ENCODE results near the gene PGBD1.
"Not testable (repeated sequence)": the region's sequence is repeated elsewhere in the genome, so short reads cannot be mapped to it uniquely, and the experiment has no call there.

PGBD1 gene

DNA sequence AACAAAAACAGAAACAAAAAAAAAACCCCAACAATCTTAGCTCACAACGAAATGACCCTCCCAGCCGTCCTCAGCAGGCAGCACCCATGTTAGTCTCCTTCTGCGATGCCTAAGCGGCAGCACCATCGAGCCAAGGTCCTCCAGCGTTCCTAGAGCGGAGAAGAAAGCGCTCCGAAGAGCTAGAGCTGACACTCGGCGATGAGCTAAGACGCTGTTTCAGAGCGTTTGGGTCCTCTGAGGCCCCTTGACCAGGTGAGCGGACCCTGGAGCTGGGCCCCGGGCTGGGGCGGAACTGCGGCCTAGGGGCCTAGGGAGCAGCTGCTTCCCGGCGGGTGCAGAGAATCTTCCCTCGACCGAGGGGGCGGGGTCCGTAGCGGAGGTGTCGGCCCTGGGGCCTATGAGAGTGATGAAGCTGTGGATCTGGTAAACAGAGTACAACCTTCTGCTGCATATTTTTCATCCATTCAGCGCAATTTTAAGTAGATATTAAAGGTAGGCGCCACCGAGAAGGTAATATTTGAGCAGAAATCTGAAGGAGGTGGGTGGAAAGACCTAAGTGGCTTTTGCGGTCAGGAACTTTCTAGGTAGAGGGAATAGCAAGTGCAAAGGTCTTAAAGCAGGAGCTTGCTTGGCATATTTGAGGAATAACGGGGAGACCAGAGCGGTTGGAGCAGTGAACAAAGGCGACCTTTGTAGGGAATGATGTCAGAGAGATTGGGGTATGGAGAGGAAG, 14.2 kb upstream of the PGBD1 start, which contains the start of gene ZSCAN26:
Gene ZSCAN26, plus strand, starts transcription at position 182 of the 733 bp plus-strand sequence. CDS start 4,777 bp downstream, outside the sequence.
- DNase-seq, result peak in 55 of 56 donors; percentile 27 to 90 (median 75)

- DNase-seq, result no peak
Measured at GRCh38 chr6:28267695-28268059, 13.7 kb upstream of the PGBD1 start.

- no peak for DNase-seq
Measured at GRCh38 chr6:28269492-28269891, 11.9 kb upstream of the PGBD1 start.

DNA sequence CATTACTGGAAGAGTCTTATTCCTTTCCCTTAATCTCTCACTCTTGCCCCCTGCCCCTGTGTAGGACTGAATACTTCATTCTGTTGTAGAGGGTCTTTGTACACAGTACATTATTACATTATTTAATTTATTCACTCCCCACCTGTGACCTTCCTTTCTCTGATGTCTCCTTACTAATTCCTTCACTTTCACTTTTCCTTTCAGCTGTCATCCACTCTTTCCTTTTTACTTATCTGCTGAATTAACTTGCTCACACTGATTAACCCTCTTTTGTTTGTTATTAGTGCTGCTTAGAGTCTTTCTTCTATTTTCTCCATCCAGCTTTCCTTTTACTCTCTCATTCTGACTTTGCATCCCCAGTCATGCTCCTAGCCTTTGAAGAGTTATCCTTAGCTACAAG, 6.5 kb upstream of the PGBD1 start:
- DNase-seq, result no peak

GRCh38 chr6:28277746-28278145, 3.6 kb upstream of the PGBD1 start:
- no peak for DNase-seq

GRCh38 chr6:28280595-28281287, 631 bp upstream of the PGBD1 start:
- no peak for DNase-seq

- DNase-seq, result no peak
Measured at GRCh38 chr6:28282926-28283325, 1.6 kb downstream of the PGBD1 start.

DNA sequence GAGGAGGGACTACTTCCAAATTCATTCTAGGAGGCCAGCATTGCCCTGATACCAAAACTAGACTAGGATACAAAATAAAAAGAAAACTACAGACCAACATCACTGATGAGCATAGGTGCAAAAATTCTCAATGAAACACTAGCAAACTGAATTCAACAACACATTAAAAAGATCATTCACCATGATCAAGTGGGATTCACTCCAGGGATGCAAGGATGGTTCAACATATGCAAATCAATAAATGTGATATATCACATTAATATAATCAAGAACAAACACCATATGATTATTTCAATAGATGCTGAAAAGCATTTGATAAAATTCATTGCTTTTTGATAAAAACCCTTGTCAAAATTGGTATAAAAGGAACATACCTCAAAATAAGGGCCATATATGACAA, 10.2 kb downstream of the PGBD1 start:
- no peak for DNase-seq

DNA sequence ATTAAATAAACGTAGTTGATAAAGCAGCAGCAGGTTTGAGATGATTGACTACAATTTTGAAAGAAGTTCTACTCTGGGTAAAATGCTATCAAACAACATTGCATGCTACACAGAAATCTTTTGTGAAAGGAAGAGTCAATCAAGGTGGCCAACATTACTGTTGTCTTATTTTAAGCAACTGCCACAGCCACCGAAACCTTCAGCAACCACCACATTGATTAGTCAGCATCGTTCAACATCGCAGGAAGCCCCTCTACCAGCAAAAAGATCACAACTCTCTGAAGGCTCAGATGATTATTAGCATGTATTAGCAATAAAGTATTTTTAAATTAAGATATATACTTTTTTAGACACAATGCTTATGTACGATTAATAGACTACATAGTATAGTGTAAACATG, 14.0 kb downstream of the PGBD1 start:
- DNase-seq, result no peak

DNA sequence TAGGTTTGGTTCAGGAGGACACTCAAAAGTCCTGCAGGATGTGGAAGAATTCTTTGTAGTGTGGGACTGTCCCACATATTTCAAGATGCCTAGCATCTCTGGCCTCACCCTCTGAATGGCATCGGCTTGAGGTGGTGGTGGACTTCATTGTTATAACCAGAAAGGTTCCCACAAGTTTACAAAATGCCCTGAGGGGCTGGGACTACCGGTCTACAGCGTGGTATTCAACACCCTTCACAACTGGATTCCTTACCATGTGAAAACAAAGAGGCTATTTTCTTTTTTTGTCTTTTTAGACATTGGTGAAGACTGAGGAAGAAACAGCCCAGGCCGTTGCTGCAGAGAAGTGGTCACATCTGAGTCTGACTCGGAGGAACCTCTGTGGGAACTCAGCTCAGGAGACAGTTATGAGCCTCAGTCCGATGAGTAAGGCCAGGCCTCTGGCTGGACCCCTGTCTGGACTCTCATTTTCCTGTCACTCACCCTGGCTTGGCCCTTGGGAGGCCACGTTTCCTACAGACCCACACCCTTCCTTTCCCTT, 15.2 kb downstream of the PGBD1 start:
- no peak for DNase-seq

DNA sequence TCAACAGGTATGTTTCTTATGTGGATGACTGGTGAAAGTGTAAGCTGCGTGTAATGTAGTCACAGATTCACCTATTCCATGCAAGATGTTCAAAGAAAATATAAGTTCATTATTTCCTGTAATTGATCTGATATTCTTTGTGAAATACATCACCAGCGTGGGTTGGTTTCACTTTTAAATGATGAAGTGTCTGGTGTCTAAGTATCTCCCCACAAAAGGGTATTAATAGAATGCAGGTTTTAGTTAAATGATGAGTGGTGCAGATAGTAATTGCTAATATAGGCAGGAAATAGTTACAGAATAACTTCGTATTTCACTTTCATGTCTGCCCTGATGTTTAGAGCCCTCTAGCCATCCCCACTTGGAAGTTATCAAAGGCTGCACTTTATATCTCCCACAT, 22.2 kb downstream of the PGBD1 start:
- no peak for DNase-seq

- not testable (repeated sequence) for DNase-seq
Measured at GRCh38 chr6:28306363-28306762, 25.0 kb downstream of the PGBD1 start.

GRCh38 chr6:28311139-28311823, 29.9 kb downstream of the PGBD1 start:
- DNase-seq, result no peak

DNA sequence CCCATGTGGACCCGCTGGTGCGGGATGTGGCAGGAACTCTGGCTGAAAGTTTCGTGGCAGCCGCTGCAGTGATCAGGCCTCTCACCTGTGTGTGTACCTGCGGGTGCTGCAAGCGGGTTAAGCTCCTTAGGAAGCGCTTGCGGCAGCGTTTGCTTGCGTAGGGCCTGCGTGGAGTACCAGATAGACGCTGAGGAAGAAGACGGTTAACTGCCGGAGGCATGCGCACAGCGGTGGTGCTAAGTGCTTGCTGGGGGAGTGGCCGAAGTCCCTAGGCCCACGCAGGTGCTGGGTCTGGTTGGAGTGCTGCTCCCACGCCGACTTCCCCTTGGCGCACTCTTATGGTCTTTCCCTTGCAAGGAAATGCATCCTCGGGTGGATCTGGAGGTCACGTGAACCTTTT, 31.6 kb downstream of the PGBD1 start:
- DNase-seq, result no peak

- DNase-seq, result no peak
Measured at GRCh38 chr6:28315628-28316027, 34.3 kb downstream of the PGBD1 start.

GRCh38 chr6:28317866-28318265, 36.5 kb downstream of the PGBD1 start:
- not testable (repeated sequence) for DNase-seq

GRCh38 chr6:28322661-28323060, 41.3 kb downstream of the PGBD1 start:
- DNase-seq, result no peak

- no peak for DNase-seq
Measured at GRCh38 chr6:28323813-28324424, 42.5 kb downstream of the PGBD1 start.

DNA sequence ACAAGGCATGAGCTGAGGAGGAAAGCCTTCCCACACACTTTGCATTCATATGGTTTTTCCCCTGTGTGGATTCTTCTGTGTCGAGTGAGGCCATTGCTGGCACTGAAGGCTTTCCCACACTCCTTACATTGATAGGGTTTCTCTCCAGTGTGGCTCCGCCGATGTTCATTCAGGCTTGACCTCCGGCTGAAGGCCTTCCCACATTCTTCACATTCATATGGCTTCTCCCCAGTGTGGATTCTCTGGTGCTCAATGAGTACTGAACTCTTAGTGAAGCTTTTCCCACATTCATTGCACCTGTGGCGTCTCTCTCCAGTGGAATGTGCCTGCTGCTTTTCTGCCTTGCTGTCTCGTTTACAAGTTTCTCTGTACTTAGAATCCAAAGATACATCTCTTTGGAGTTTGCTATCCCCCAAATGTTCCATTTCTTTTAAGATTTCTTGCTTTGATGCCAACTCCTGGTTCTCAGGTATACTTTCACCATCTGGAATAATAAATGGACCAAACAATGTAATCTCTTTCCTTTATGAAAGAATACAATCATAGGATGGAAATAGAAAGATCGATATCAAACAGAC, 45.1 kb downstream of the PGBD1 start:
- no peak for DNase-seq

DNA sequence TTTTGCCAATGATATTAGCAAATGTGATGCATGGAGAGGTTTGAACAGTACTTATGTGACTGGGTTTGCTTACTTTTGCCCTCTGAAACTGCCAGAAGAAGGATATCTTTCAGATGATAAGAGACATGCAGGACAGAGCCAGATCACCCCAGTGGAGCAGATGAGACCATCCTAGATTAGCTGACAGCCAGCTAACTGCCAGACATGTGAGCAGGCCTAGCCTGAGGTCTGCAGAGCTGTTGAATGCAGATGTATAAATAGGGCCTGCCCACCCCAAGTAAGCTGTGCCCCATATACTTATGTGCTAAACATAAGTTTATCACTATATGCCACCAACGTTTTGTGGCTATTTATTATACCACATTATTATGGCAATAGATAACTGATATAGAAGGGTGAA, 48.7 kb downstream of the PGBD1 start:
- DNase-seq, result no peak

GRCh38 chr6:28333047-28333446, 51.7 kb downstream of the PGBD1 start:
- DNase-seq, result no peak
